Suprapubic skin (tissue), 4 donors: ENCODE data around the gene ARHGEF7.

Experiments used
- EP300 ChIP-seq: sonication (generic); formaldehyde crosslinking; IDR thresholded peaks from one replicate; pipeline ENCODE4 v1.6.1; 2017; ENCODE audit warnings: antibody characterized with exemption
- POLR2A ChIP-seq, 2 donors: fragments of 450-650 bp; IDR thresholded peaks; one replicate each; pipeline ENCODE4 v1.6.1; 2017; ENCODE audit warnings: antibody characterized with exemption in 2 of 2, mild to moderate bottlenecking in 2 of 2, moderate library complexity in 2 of 2
- POLR2AphosphoS5 ChIP-seq, 3 donors: sonication (generic); formaldehyde crosslinking; IDR thresholded peaks; one replicate each; pipeline ENCODE4 v1.6.1; 2017; ENCODE audit warnings: antibody characterized with exemption in 3 of 3
- TF ChIP-seq, protein P1 (sequence below), 2 donors: fragments of 200-600 bp in 1 of 2; fragments of 450-650 bp in 1 of 2; sonication (generic) in 1 of 2; IDR thresholded peaks; one replicate each; pipeline ENCODE4 v1.5.1; 2016 to 2019; ENCODE audit warnings: antibody characterized with exemption in 2 of 2, mild to moderate bottlenecking in 1 of 2, moderate library complexity in 1 of 2

DNA sequence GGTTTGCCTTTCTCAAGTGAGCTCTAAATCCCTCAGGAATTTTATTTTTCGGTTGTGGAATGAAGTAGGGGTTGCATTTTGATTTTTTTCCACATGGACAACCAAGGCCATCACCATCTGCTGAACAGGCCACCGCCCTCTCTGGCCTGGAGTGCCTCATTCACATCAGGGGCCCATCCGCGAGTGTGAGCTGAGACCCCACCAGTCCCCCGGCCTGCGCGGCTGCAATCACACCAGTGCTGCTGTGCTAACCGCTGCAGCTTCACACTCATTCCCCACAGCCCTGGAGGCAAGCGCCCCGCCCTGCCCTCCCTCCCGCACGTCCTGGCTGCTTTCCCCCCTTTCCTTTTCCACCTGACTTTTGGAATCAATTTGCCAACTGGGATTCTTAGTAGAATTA lies 35.7 kb upstream of the ARHGEF7 start:
- TF ChIP-seq, protein P1, sequence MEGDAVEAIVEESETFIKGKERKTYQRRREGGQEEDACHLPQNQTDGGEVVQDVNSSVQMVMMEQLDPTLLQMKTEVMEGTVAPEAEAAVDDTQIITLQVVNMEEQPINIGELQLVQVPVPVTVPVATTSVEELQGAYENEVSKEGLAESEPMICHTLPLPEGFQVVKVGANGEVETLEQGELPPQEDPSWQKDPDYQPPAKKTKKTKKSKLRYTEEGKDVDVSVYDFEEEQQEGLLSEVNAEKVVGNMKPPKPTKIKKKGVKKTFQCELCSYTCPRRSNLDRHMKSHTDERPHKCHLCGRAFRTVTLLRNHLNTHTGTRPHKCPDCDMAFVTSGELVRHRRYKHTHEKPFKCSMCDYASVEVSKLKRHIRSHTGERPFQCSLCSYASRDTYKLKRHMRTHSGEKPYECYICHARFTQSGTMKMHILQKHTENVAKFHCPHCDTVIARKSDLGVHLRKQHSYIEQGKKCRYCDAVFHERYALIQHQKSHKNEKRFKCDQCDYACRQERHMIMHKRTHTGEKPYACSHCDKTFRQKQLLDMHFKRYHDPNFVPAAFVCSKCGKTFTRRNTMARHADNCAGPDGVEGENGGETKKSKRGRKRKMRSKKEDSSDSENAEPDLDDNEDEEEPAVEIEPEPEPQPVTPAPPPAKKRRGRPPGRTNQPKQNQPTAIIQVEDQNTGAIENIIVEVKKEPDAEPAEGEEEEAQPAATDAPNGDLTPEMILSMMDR (IDR thresholded peaks at IDR 0.05): no peak
- TF ChIP-seq POLR2A (IDR thresholded peaks at IDR 0.05) (no peak), POLR2AphosphoS5 (IDR thresholded peaks at IDR 0.05) (no peak), EP300 (no peak)
